GM19043 (cell line): ENCODE data around the gene CLUH.
"Not testable (repeated sequence)": the region's sequence is repeated elsewhere in the genome, so short reads cannot be mapped to it uniquely, and the experiment has no call there.

Experiments used
- ATAC-seq: cut with Tn5 transposase; IDR thresholded peaks from one replicate; pipeline ENCODE4 v1.9.1; 2021; ENCODE audit warnings: low read depth; ENCODE audit not compliant: unreplicated experiment

Gene CLUH

GRCh38 chr17:2689411-2690164 is 22.0 kb downstream of the CLUH start:
- ATAC-seq: no peak

DNA sequence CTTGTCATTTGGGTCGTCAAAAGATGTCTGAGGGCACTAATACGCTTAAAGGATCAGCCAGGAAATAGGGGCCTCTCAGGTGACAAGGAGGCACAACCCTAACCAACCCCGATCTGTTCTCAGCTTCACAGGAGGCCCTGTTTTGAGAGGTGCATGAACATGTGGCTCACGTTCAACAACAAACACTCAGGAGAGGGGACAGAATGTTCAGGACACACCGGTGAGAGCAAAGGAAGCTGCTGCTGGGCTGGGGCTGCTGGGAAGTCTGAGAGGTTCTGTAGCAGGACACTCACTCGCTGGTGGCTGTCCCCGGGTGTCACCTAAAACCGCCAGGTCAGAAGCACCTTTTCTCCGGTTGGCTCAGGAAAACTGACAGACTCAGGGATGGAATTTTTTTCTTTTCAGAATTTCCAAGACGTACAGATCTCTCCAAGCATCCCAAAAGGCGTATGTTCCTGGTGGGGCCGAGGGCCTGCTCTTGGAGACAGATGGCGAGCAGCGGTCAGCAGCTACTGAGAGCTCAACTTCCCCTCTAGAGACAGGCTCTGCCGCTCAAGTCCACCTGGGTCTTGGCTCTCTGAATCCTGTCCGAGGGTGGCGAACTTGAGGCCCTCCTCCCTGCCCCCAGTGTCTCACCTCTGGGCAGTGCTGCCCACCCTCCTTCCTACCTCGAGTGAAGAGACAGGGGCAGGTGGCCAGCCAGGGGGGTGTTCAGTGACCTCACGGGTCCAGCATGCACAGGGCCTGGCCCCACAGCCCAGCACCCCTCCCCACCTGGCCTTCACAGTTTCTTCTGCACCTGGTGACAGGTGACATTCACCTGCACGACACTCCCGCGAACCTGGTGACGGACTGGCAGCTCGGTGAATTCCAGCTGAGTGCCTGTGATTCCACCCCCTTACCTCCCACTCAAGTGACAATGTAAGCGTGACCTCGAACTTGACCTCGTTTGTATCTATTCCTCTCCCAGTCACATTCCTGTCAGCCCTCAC is 22.9 kb downstream of the CLUH start:
- no peak for ATAC-seq

- no peak for ATAC-seq
These were observed 24.5 kb downstream of the CLUH start for GRCh38 chr17:2687074-2687418.

DNA sequence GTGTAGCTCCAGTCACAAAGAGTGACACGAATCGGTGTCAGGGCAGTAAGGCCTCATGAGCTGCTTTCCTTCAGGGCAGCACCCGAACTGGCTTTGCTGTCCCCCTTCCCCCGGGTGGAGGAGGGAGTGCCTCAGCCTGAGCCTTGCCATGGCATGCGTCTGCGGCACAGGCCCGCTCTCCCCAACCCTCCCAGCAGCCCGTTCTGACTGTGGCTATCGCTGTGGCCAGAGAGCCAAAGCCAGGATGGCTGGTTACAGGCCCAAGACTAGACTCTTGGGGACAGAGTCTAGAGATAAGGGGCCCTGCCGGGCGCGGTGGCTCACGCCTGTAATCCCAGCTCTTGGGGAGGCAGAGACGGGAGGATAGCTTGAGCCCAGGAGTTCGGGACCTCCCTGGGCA is 25.9 kb downstream of the CLUH start:
- no peak for ATAC-seq

DNA sequence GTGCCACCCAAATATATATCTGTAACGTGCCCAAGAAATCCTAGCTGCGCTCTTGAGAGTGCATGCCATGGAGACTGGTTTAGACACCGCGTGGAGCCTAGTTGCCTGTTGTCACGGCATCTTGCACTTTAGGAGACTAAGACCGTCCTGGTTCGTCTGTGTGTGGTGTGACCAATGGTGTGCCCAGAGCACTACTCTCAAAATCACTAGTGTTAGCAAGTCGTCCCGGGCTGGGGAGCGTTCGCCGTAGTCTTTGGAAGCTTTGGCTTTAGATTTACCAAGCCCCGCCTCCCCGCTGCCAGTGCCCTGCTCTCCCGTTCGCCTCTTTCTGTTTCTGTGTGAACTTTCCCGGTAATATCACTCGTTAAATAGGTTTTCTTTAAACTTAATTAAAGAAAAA is 27.0 kb downstream of the CLUH start:
- ATAC-seq: no peak

GRCh38 chr17:2683912-2684311 is 27.7 kb downstream of the CLUH start:
- no peak for ATAC-seq

DNA sequence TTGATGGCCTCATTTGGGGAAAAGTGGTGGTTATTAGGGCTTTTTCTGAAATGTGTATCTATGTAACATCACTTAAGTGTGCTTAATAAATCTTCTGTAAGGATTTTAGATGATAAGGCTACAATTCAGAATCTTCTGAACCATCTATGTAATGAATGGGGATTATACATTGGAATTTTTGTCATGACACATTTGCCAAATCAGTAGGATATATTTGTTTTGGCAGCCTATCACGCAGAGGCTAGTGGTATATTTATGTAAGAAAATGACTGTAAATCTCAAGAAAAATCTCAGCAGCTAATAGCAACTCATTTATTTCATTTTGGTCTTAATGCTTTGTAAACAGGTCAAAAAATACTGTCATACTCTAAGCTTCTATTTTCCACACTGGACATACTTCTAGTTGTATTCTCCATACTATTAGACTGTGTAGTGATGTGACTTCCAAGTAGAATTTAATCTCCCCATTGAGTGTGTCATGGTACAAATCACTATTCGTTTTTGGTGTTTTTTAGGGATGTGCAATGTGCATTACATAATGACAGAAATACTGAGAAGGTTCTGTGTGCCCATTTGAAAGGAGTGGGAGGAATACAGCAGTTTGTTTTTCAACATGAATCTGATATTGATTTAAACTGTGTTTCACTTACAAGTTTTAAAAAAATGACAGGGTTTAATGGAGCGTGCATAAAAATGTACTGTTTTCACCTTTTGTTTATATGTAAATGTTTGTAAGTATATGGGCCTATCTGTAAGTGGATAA is 29.2 kb downstream of the CLUH start:
- ATAC-seq: no peak

DNA sequence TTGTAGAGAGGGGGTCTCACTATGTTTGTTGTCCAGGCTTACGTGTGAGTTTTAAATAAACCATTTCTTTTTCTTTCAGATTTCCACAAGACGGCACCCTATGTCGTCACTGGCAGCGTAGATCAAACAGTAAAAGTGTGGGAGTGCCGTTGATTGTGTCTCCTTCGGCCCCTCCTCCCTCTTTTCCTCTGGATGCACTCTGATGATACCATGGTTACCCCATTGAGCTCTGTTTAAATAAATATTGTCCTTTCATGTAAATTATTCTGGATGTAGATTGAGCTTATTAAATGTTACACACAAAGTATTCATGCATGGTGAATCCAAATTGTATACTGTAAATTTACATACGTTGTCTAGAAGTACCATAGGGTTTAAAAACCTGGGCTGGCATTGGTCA is 29.9 kb downstream of the CLUH start:
- no peak for ATAC-seq

DNA sequence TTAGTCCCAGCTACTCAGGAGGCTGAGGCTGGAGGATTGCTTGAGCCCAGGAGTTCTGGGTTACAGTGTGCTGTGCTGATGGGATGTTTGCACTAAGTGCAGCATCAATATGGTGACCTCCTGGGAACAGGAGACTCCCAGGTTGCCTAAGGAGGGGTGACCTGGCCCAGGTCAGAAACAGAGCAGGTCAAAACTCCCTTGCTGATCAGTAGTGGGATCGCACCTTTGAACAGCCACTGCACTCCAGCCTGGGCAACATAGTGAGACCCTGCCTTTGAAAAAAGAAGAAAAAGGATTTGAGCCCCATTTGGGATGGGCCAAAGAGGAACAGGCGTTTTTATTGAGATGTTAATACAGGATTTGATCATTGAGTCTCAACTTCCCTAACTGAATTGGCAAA is 30.6 kb downstream of the CLUH start:
- ATAC-seq: no peak

DNA sequence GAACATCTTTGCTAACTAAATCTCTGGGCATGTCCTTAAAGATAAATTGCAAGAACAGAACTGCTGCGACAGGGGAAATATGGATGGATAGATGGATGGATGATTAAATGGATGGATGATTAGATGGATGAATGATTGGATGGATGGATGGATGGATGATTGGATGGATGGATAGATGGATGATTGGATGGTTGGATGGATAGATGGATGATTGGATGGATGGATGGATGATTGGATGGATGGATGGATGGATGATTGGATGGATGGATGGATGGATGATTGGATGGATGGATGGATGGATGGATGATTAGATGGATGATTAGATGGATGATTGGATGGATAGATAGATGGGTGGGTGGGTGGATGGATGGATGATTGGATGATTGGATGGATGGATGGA is 32.3 kb downstream of the CLUH start:
- not testable (repeated sequence) for ATAC-seq

GRCh38 chr17:2672026-2672425 is 39.5 kb downstream of the CLUH start:
- ATAC-seq: no peak

DNA sequence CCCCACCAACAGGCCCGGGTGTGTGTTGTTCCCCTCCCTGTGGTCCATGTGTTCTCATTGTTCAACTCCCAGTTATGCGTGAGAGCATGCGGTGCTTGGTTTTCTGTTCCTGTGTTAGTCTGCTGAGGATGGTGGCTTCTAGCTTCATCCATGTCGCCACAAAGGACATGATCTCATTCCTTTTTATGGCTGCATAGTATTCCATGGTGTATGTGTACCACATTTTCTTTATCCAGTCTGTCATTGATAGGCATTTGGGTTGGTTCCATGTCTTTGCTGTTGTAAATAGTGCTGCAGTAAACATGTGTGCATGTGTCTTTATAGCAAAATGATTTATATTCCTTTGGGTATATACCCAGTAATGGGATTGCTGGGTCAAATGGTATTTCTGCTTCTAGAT is 51.2 kb downstream of the CLUH start:
- ATAC-seq: not testable (repeated sequence)

DNA sequence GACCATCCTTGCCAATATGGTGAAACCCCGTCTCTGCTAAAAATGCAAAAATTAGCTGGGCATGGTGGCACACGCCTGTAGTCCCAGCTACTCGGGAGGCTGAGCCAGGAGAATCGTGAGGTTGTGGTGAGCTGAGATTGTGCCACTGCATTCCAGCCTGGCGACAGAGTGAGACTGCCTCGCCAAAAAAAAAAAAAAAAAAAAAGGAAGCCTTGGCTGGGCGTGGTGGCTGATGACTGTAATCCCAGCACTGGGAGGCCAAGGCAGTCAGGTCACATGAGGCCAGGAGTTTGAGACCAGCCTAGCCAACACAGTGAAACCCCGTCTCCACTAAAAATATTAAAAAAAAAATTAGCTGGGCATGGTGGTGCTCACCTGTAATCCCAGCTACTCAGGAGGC is 52.2 kb downstream of the CLUH start:
- not testable (repeated sequence) for ATAC-seq

GRCh38 chr17:2656283-2656682 is 55.3 kb downstream of the CLUH start:
- ATAC-seq: no peak

DNA sequence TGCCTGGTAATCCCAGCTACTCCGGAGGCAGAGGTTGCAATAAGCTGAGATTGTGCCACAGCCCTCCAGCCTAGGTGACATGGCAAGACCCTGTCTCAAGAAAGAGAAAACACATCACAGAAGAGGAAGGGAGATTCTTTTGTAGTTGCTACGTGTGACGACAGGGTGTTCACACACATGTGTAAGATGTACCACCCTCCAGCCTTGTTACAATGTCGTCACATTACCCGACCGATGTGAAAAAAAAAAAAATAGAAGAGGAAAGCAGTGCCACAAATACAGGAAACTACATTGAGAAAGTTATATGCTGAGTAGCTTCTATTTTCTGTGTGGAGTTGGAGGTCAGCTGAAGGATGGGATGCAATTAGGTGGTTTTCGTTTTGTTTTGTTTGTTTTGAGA is 56.0 kb downstream of the CLUH start:
- ATAC-seq: no peak

- not testable (repeated sequence) for ATAC-seq
These were observed 58.7 kb downstream of the CLUH start for GRCh38 chr17:2652911-2653310.

DNA sequence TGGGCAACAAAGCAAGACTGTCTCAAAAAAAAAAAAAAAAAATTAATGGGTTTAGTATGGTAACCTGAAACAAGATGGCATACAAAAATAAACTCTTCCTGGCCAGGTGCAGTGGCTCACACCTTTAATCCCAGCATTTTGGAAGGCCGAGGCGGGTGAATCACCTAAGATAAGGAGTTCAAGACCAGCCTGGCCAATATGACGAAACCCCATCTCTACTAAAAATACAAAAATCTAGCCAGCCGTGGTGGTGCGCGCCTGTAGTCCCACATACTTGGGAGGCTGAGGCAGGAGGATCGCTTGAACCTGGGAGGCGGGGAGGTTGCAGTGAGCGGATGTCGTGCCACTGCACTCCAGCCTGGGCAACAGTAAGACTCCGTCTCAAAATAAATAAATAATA is 62.4 kb downstream of the CLUH start:
- no peak for ATAC-seq

DNA sequence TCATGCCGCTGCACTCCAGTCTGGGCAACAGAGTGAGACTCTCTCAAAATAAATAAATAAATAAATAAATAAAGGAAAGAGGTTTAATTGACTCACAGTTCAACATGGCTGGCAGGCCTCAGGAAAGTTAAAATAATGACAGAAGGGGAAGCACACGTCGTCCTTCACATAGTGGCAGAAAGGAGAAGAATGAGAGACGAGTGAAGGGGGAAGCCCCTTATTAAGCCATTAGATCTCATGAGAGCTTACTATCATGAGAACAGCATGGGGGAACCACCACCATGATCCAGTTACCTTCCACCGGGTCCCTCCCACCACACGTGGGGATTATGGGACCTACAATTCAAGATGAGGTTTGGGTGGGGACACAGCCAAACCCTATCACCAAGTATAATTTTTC is 63.6 kb downstream of the CLUH start:
- ATAC-seq: no peak

DNA sequence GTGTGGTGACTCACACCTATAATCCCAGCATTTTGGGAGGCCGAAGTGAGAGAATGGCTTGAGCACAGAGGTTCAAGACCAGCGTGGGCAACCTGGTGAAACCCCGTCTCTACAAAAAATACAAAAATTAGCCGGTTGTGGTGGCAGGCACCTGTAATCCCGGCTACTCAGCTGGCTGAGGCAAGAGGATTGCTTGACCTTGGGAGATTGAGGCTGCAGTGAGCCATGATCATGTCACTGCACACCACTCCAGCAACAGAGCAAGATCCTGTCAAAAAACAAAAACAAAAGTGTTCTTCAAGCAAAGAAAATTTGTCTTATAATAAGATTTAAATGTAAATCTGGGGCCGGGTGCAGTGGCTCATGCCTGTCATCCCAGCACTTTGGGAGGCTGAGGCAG is 66.6 kb downstream of the CLUH start:
- no peak for ATAC-seq
